Stimulated activated CD4-positive, alpha-beta T cell treated with anti-CD3 and anti-CD28 coated beads, Interleukin-12 subunit alpha, Interleukin-12 subunit beta, amount 100 ng/mL, for 48 hours (primary cell): ENCODE data around the gene NEGR1.

Experiments used
- DNase-seq, 3 donors: peaks; one replicate each; pipeline ENCODE4 v3.0.0-alpha.2; 2020; ENCODE audit warnings: low read depth in 2 of 3, low spot score in 1 of 3

The NEGR1 gene

GRCh38 chr1:71787699-71788098 is 494.6 kb downstream of the NEGR1 start:
- no peak for DNase-seq

- no peak for DNase-seq
Measured at GRCh38 chr1:71786218-71786617, 496.1 kb downstream of the NEGR1 start.

GRCh38 chr1:71785450-71785849 is 496.9 kb downstream of the NEGR1 start:
- DNase-seq, result no peak

GRCh38 chr1:71785000-71785399 is 497.3 kb downstream of the NEGR1 start:
- DNase-seq, result no peak

GRCh38 chr1:71784241-71784640 is 498.1 kb downstream of the NEGR1 start:
- no peak for DNase-seq

- no peak for DNase-seq
Measured at GRCh38 chr1:71783071-71783470, 499.3 kb downstream of the NEGR1 start.

- DNase-seq, result no peak
Measured at GRCh38 chr1:71781450-71781849, 500.9 kb downstream of the NEGR1 start.

- DNase-seq, result no peak
Measured at GRCh38 chr1:71780681-71781080, 501.7 kb downstream of the NEGR1 start.

GRCh38 chr1:71778940-71779339 is 503.4 kb downstream of the NEGR1 start:
- DNase-seq, result no peak

GRCh38 chr1:71777094-71777493 is 505.2 kb downstream of the NEGR1 start:
- no peak for DNase-seq

GRCh38 chr1:71774705-71775104 is 507.6 kb downstream of the NEGR1 start:
- DNase-seq, result no peak

GRCh38 chr1:71770121-71770520 is 512.2 kb downstream of the NEGR1 start:
- DNase-seq, result no peak

- no peak for DNase-seq
Measured at GRCh38 chr1:71766748-71767147, 515.6 kb downstream of the NEGR1 start.

- no peak for DNase-seq
Measured at GRCh38 chr1:71762514-71763255, 519.7 kb downstream of the NEGR1 start.

- no peak for DNase-seq
Measured at GRCh38 chr1:71755441-71755840, 526.9 kb downstream of the NEGR1 start.

GRCh38 chr1:71753746-71754145 is 528.6 kb downstream of the NEGR1 start:
- DNase-seq, result no peak

- no peak for DNase-seq
Measured at GRCh38 chr1:71745326-71745725, 537.0 kb downstream of the NEGR1 start.

GRCh38 chr1:71743862-71744261 is 538.5 kb downstream of the NEGR1 start:
- DNase-seq, result no peak

- no peak for DNase-seq
Measured at GRCh38 chr1:71738910-71739309, 543.4 kb downstream of the NEGR1 start.

- DNase-seq, result no peak
Measured at GRCh38 chr1:71738256-71738655, 544.1 kb downstream of the NEGR1 start.

- no peak for DNase-seq
Measured at GRCh38 chr1:71737768-71738167, 544.6 kb downstream of the NEGR1 start.

- DNase-seq, result no peak
Measured at GRCh38 chr1:71733121-71733520, 549.2 kb downstream of the NEGR1 start.

- no peak for DNase-seq
Measured at GRCh38 chr1:71721532-71721931, 560.8 kb downstream of the NEGR1 start.
